Uterus (tissue), 4 donors: ENCODE data around the gene CHST11. TPM values are rescaled to one million over a fixed set of nuclear protein-coding genes. Genes with fewer than 3 reads are reported as not detected.

Experiments
- DNase-seq, 2 donors: peaks; one replicate each; pipeline ENCODE4 v3.0.0-alpha.2; 2019 to 2020
- H3K27ac ChIP-seq, 2 donors: fragments of 200-600 bp; sonication (generic); 1 replicate in 1 of 2; 2 replicates in 1 of 2; pipeline ENCODE4 v1.5.1; 2016 to 2018
- H3K27me3 ChIP-seq, 2 donors: fragments of 200-600 bp; sonication (generic); one replicate each; pipeline ENCODE4 v1.5.1; 2018 to 2019; ENCODE audit warnings: control low read depth in 1 of 2
- H3K36me3 ChIP-seq, 2 donors: fragments of 200-600 bp; sonication (generic); one replicate each; pipeline ENCODE4 v1.5.1; 2019; ENCODE audit warnings: control low read depth in 1 of 2
- H3K4me1 ChIP-seq, 2 donors: fragments of 200-600 bp; sonication (generic); one replicate each; pipeline ENCODE4 v1.5.1; 2018 to 2019; ENCODE audit warnings: control low read depth in 1 of 2
- H3K4me3 ChIP-seq, 2 donors: fragments of 200-600 bp; sonication (generic); 1 replicate in 1 of 2; 2 replicates in 1 of 2; pipeline ENCODE4 v1.5.1; 2018 to 2019; ENCODE audit warnings: mild to moderate bottlenecking in 1 of 2
- H3K9me3 ChIP-seq, 2 donors: fragments of 200-600 bp; sonication (generic); one replicate each; pipeline ENCODE4 v1.5.1; 2019; ENCODE audit warnings: control low read depth in 1 of 2
- CTCF ChIP-seq, 4 experiments: fragments of 200-600 bp in 2 of 4; fragments of 450-650 bp in 2 of 4; sonication (generic) in 2 of 4; IDR thresholded peaks; one replicate each; pipeline ENCODE4 v1.5.1; 2016 to 2019; ENCODE audit warnings: antibody characterized with exemption in 4 of 4, mild to moderate bottlenecking in 2 of 4, moderate library complexity in 1 of 4
- POLR2A ChIP-seq, 2 donors: fragments of 450-650 bp; IDR thresholded peaks; one replicate each; pipeline ENCODE4 v1.6.1; 2016; ENCODE audit warnings: antibody characterized with exemption in 2 of 2, mild to moderate bottlenecking in 1 of 2, moderate library complexity in 1 of 2
- intact Hi-C: fragments of 100-400 bp; cut with DNase I; formaldehyde crosslinking; loops from one replicate; pipeline ENCODE4 v1.15.1; 2023; ENCODE audit warnings: low total_unique reads
- total RNA-seq, 4 donors: library from RNA; depleted of rRNA in 3 of 4; stranded (reverse); fragments of >200 nt in 3 of 4; gene quantifications; one replicate each; pipeline versions ENCODE4 v1.1.0 to v1.2.4, GENCODE V29; 2014 to 2023
- donor health status: DM: yes; HTN: yes; CAD: no.

The CHST11 gene
- total RNA-seq, 4 donors from 2014 or later = 21.0 to 82.1 (median 58.7) TPM

GRCh38 chr12:104649217-104649824, 192.6 kb downstream of the CHST11 start:
- TF ChIP-seq POLR2A (IDR thresholded peaks at IDR 0.05) = no peak
- TF ChIP-seq CTCF (IDR thresholded peaks at IDR 0.05) = no peak
- Histone ChIP-seq H3K27ac (no peak overlapping the region), H3K4me1 (no peaks in the 10 kb centered on the region), H3K27me3 (no peaks in the 10 kb centered on the region), H3K4me3 (no peak overlapping the region), H3K36me3 (no peaks in the 10 kb centered on the region), H3K9me3 (no peaks in the 10 kb centered on the region)
- intact Hi-C loops = no loop called here
- DNase-seq = no peak

- no peak for DNase-seq
- Histone ChIP-seq H3K4me3 (no peak overlapping the region), H3K27me3 (no peaks in the 10 kb centered on the region), H3K36me3 (no peaks in the 10 kb centered on the region), H3K27ac (no peak overlapping the region), H3K9me3 (no peaks in the 10 kb centered on the region), H3K4me1 (no peaks in the 10 kb centered on the region)
- intact Hi-C loops = no loop called here
- TF ChIP-seq POLR2A (IDR thresholded peaks at IDR 0.05) = no peak
- TF ChIP-seq CTCF (IDR thresholded peaks at IDR 0.05) = no peak
Measured at GRCh38 chr12:104649921-104650320, 193.2 kb downstream of the CHST11 start.

GRCh38 chr12:104650541-104650940, 193.8 kb downstream of the CHST11 start:
- H3K27ac ChIP-seq = no peak overlapping the region
- TF ChIP-seq CTCF (IDR thresholded peaks at IDR 0.05) (no peak), POLR2A (IDR thresholded peaks at IDR 0.05) (no peak)
- no peaks in the 10 kb centered on the region for H3K4me1 ChIP-seq
- DNase-seq = no peak
- H3K9me3 ChIP-seq = no peaks in the 10 kb centered on the region
- H3K36me3 ChIP-seq = no peaks in the 10 kb centered on the region
- intact Hi-C loops = no loop called here
- no peaks in the 10 kb centered on the region for H3K27me3 ChIP-seq
- H3K4me3 ChIP-seq = no peak overlapping the region

- Histone ChIP-seq H3K27ac (no peak overlapping the region), H3K27me3 (no peaks in the 10 kb centered on the region)
- intact Hi-C loops = no loop called here
Measured at GRCh38 chr12:104651811-104652210, 195.1 kb downstream of the CHST11 start.

GRCh38 chr12:104652358-104652757, 195.6 kb downstream of the CHST11 start:
- Histone ChIP-seq H3K27me3 (no peaks in the 10 kb centered on the region), H3K36me3 (no peaks in the 10 kb centered on the region), H3K9me3 (no peaks in the 10 kb centered on the region), H3K4me3 (no peak overlapping the region), H3K27ac (no peak overlapping the region), H3K4me1 (no peaks in the 10 kb centered on the region)
- no peak for DNase-seq
- TF ChIP-seq POLR2A (IDR thresholded peaks at IDR 0.05) (no peak), CTCF (IDR thresholded peaks at IDR 0.05) (no peak)
- intact Hi-C loops = no loop called here

More at GRCh38 chr12:104651811-104652210, 195.1 kb downstream of the CHST11 start:
- Histone ChIP-seq H3K4me3 (no peak overlapping the region), H3K4me1 (no peaks in the 10 kb centered on the region), H3K9me3 (no peaks in the 10 kb centered on the region), H3K36me3 (no peaks in the 10 kb centered on the region)
- DNase-seq = no peak
- TF ChIP-seq CTCF (IDR thresholded peaks at IDR 0.05) (no peak), POLR2A (IDR thresholded peaks at IDR 0.05) (no peak)
